Ovary (tissue), 10 donors: ENCODE data around the gene EMILIN2. TPM values are rescaled to one million over a fixed set of nuclear protein-coding genes. Genes with fewer than 3 reads are reported as not detected.
"Not testable (repeated sequence)": the region's sequence is repeated elsewhere in the genome, so short reads cannot be mapped to it uniquely, and the experiment has no call there.

Experiments
- DNase-seq, 5 donors: peaks; one replicate each; pipeline ENCODE4 v3.0.0-alpha.2; 2019 to 2020
- H3K27ac ChIP-seq, 2 donors: fragments of 200-600 bp; one replicate each; pipeline versions ENCODE4 v1.5.1 to v1.8.0; 2019 to 2022
- H3K27me3 ChIP-seq: fragments of 200-600 bp; one replicate; pipeline ENCODE4 v1.8.0; 2022
- H3K36me3 ChIP-seq: fragments of 200-600 bp; sonication (generic); one replicate; pipeline ENCODE4 v1.5.1; 2019
- H3K4me1 ChIP-seq: one replicate; pipeline ENCODE4 v1.8.1; 2013; ENCODE audit warnings: mild to moderate bottlenecking, moderate library complexity; ENCODE audit not compliant: insufficient read depth
- H3K4me3 ChIP-seq: fragments of 200-600 bp; sonication (generic); one replicate; pipeline ENCODE4 v1.5.1; 2017
- H3K9me3 ChIP-seq, 2 donors: fragments of 200-600 bp in 1 of 2; sonication (generic) in 1 of 2; one replicate each; pipeline versions ENCODE4 v1.5.1 to v1.8.1; 2013 to 2019; ENCODE audit warnings: mild to moderate bottlenecking in 1 of 2, moderate library complexity in 1 of 2
- EP300 ChIP-seq: sonication (generic); formaldehyde crosslinking; IDR thresholded peaks from one replicate; pipeline ENCODE4 v1.6.1; 2017; ENCODE audit warnings: antibody characterized with exemption
- POLR2A ChIP-seq: fragments of 450-650 bp; IDR thresholded peaks from one replicate; pipeline ENCODE4 v1.6.1; 2017; ENCODE audit warnings: antibody characterized with exemption, mild to moderate bottlenecking, moderate library complexity
- WGBS, 3 donors: extraction: QIAGEN DNeasy Blood & Tissue Kit in 1 of 3; methylation state at CpG; one replicate each; pipeline versions ENCODE4 v1.1.5 to v1.1.7; 2013 to 2017; 5-methylcytosine and 5-hydroxymethylcytosine counted together
- intact Hi-C, 4 donors: fragments of 100-400 bp; cut with DNase I; formaldehyde crosslinking; loops; one replicate each; pipeline versions ENCODE4 v1.11.0 to v1.15.1; 2022 to 2023
- long read RNA-seq, 3 donors: library from polyadenylated mRNA in 2 of 3; unstranded in 2 of 3; transcript quantifications; one replicate each; pipeline ENCODE4 v2.0.0 and lab custom pipeline, GENCODE V29; 2021 to 2026
- polyA plus RNA-seq, 2 donors: library from polyadenylated mRNA; stranded (reverse); fragments of 200-250 nt in 1 of 2; fragments of 350-450 nt in 1 of 2; fragmentation: Illumina TruSeq in 1 of 2; extraction: RNeasy Lipid Tissue Mini Kit (QIAGEN cat#74804) in 1 of 2; gene quantifications; one replicate each; pipeline ENCODE4 v1.2.3, GENCODE V29; 2013 to 2014
- total RNA-seq, 7 donors: library from RNA; depleted of rRNA in 2 of 7; stranded (reverse); fragments of >200 nt in 2 of 7; fragmentation: NEBNext Ultra II Directional in 3 of 7; extraction: Animal tissue kit (Norgen Biotek cat#: 25700) in 3 of 7; gene quantifications; one replicate each; pipeline versions ENCODE4 v1.1.0 to v1.2.4, GENCODE V29; 2016 to 2023
- TF ChIP-seq, protein P1 (sequence below), 3 donors: fragments of 450-650 bp in 2 of 3; fragments of 200-600 bp in 1 of 3; IDR thresholded peaks; one replicate each; pipeline versions ENCODE4 v1.5.1 to v1.8.0; 2016 to 2022; ENCODE audit warnings: antibody characterized with exemption in 3 of 3, mild to moderate bottlenecking in 1 of 3
- donor health status: DM: no; HTN: no; CAD: no; lungs with moderate emphysema.
- donor health status: DM: no; HTN: no; CAD: no.
- donor health status: Bipolar disorder and iron deficiency.
- donor health status: DM: yes; HTN: yes; CAD: no.
- donor health status: DM: no; HTN: no; CAD: no.
- donor health status: DM: yes; HTN: yes; CAD: no.

EMILIN2 gene
- total RNA-seq, result 10 to 100 TPM; 32.6 to 40.4 (median 34.3) TPM
- polyA plus RNA-seq, result 10 to 100 TPM; 16.5 to 17.1 TPM
- long read RNA-seq, donor 1, partial matches to known transcripts, result 4 of 15 reads
- long read RNA-seq, donor 1, other reads (novel, unspliced or antisense), result 9 of 15 reads
- long read RNA-seq, donor 2, full-length matches to known transcripts, result 5 of 159 reads
- long read RNA-seq, donor 2, partial matches to known transcripts, result 154 of 159 reads
- long read RNA-seq, donor 2, other reads (novel, unspliced or antisense), result 0 of 159 reads
- long read RNA-seq, donor 3, full-length matches to known transcripts, result 55 of 85 reads
- long read RNA-seq, donor 3, partial matches to known transcripts, result 19 of 85 reads
- long read RNA-seq, donor 3, other reads (novel, unspliced or antisense), result 11 of 85 reads

DNA sequence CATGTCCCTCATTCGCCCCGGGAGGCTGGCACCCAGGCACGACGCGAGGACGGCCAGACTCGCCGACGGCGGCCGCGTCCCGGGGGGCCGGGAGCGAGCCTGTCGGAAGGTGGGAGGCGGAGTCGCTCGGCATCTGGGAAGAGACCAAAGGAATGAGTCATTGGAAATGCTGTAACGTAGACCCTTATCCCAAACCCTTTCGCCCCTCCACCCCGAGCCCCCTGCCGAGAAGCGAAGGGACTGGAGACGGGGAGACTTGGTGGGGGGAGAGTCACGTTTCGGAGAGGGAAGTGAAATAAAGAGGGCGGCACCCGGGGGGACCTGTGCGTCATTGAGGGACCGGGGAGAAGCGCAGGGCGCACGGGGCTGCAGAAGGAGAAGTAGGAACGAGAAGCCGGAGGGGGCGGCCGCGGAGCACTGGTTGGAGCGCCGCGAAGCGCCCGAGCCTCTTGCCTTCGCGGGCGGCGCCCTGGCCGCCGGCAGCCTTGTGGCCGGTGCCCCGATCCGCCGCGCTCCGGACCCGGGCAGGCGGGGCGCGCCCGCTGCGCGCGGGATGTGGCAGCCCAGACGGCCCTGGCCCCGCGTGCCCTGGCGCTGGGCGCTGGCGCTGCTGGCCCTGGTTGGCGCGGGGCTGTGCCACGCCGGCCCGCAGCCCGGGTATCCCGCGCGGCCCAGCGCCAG lies at the start of gene EMILIN2:
Gene EMILIN2, plus strand, starts transcription at position 371 of the 681 bp plus-strand sequence. Its CDS starts 183 bp downstream, at position 554.
- H3K4me3 ChIP-seq, result peak within 1 kb of the TSS; percentile 56
- no peaks in the 10 kb centered on the region for H3K9me3 ChIP-seq
- H3K27ac ChIP-seq, result peak within 1 kb of the TSS; percentile 65 to 83
- intact Hi-C loops, result no loop called here
- no peaks in the 10 kb centered on the region for H3K27me3 ChIP-seq
- peak; percentile 66 to 85 (median 80) for DNase-seq
- TF ChIP-seq, protein P1, sequence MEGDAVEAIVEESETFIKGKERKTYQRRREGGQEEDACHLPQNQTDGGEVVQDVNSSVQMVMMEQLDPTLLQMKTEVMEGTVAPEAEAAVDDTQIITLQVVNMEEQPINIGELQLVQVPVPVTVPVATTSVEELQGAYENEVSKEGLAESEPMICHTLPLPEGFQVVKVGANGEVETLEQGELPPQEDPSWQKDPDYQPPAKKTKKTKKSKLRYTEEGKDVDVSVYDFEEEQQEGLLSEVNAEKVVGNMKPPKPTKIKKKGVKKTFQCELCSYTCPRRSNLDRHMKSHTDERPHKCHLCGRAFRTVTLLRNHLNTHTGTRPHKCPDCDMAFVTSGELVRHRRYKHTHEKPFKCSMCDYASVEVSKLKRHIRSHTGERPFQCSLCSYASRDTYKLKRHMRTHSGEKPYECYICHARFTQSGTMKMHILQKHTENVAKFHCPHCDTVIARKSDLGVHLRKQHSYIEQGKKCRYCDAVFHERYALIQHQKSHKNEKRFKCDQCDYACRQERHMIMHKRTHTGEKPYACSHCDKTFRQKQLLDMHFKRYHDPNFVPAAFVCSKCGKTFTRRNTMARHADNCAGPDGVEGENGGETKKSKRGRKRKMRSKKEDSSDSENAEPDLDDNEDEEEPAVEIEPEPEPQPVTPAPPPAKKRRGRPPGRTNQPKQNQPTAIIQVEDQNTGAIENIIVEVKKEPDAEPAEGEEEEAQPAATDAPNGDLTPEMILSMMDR (IDR thresholded peaks at IDR 0.05), result no peak
- peak; percentile 53 for TF ChIP-seq POLR2A
- peaks cover 4% of the 10 kb centered on the region for H3K4me1 ChIP-seq
- H3K36me3 ChIP-seq, result no peaks in the 10 kb centered on the region
- 0 to 1% (median 1%) methylated on average over 64 to 80 of the region's 80 CpGs for WGBS, 3 donors

GRCh38 chr18:2797951-2798350 lies 48.9 kb upstream of the EMILIN2 start:
- no peaks in the 10 kb centered on the region for H3K9me3 ChIP-seq
- WGBS, 3 donors, result 97 to 98% (median 97%) methylated on average over 1 of the region's 1 CpG
- no peaks in the 10 kb centered on the region for H3K36me3 ChIP-seq
- no peaks in the 10 kb centered on the region for H3K27me3 ChIP-seq
- DNase-seq, result no peak
- H3K4me3 ChIP-seq, result no peak overlapping the region
- no peaks in the 10 kb centered on the region for H3K4me1 ChIP-seq
- intact Hi-C loops, result no loop called here
- TF ChIP-seq, protein P1 (IDR thresholded peaks at IDR 0.05), result no peak
- TF ChIP-seq POLR2A, result no peak
- TF ChIP-seq EP300, result no peak
- H3K27ac ChIP-seq, result no peak overlapping the region

DNA sequence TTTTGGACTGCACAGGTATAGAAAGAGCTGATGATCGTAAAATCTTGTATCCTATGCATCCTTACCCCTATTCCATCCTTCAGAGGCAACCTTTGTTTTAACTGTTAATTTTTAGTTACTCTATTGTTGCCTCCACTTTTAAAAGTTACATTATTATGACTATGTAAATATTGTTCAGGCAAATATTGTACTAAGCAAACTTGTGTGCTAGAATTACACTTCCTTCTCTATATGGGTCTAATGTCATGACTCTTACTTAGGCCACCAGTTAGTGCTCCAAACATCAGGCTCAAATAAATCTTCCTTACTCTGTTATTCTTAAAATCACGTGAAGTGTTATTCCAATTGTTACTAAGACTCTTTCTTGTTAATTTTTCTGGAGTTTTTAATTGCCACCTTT lies 47.4 kb upstream of the EMILIN2 start:
- Histone ChIP-seq H3K27me3 (no peaks in the 10 kb centered on the region), H3K4me3 (no peak overlapping the region), H3K4me1 (no peaks in the 10 kb centered on the region), H3K9me3 (no peaks in the 10 kb centered on the region), H3K27ac (no peak overlapping the region), H3K36me3 (no peaks in the 10 kb centered on the region)
- TF ChIP-seq, protein P1 (IDR thresholded peaks at IDR 0.05), result no peak
- TF ChIP-seq POLR2A (no peak), EP300 (no peak)
- intact Hi-C loops, result no loop called here
- no peak for DNase-seq
- WGBS, 3 donors, result 70 to 95% (median 71%) methylated on average over 2 of the region's 2 CpGs

GRCh38 chr18:2805970-2806943 lies 40.5 kb upstream of the EMILIN2 start:
- 90 to 92% (median 91%) methylated on average over 8 of the region's 8 CpGs for WGBS, 3 donors
- no peak for DNase-seq
- intact Hi-C loops, result no loop called here

DNA sequence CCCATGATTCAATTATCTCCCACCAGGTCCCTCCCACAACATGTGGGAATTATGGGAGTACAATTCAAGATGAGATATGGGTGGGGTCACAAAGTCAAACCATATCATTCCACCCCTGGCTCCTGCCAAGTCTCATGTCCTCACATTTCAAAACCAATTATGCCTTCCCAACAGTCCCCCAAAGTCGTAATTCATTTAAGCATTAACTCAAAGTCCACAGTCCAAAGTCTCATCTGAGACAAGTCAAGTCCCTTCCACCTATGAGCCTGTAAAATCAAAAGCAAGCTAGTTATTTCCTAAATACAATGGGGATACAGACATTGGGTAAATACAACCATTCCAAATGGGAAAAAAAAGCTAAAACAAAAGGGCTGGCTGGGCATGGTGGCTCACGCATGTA lies 38.2 kb upstream of the EMILIN2 start:
- H3K9me3 ChIP-seq, H3K4me3 ChIP-seq, H3K27me3 ChIP-seq, H3K4me1 ChIP-seq, H3K36me3 ChIP-seq, H3K27ac ChIP-seq, DNase-seq, intact Hi-C loops: not testable (repeated sequence)
- WGBS, 3 donors, result 86 to 87% (median 87%) methylated on average over 2 of the region's 2 CpGs

More at GRCh38 chr18:2805970-2806943, 40.5 kb upstream of the EMILIN2 start:
- no peak overlapping the region for H3K27ac ChIP-seq
- TF ChIP-seq, protein P1 (IDR thresholded peaks at IDR 0.05), result no peak
- TF ChIP-seq POLR2A (no peak), EP300 (no peak)
- H3K4me1 ChIP-seq, result no peaks in the 10 kb centered on the region
- no peaks in the 10 kb centered on the region for H3K36me3 ChIP-seq
- H3K9me3 ChIP-seq, result no peaks in the 10 kb centered on the region
- no peak overlapping the region for H3K4me3 ChIP-seq
- H3K27me3 ChIP-seq, result no peaks in the 10 kb centered on the region

DNA sequence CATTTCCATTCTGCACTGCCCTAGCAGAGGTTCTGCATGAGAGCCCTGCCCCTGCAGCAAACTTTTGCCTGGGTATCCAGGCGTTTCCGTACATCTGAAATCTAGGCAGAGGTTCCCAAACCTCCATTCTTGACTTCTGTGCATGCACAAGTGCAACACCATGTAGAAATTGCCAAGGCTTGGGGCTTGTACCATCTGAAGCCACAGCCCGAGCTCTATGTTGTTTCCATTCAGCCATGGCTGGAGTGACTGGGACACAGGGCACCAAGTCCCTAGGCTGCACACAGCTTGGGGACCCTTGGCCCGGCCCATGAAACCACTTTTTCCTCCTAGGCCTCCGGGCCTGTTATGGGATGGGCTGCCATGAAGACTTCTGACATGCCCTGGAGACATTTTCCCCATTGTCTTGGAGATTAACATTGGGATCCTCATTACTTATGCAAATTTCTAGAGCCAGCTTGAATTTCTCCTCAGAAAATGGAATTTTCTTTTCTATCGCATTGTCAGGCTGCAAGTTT lies 37.1 kb upstream of the EMILIN2 start:
- H3K27me3 ChIP-seq, DNase-seq, H3K36me3 ChIP-seq, H3K4me3 ChIP-seq, H3K9me3 ChIP-seq, intact Hi-C loops, H3K4me1 ChIP-seq, H3K27ac ChIP-seq: not testable (repeated sequence)
- WGBS, 3 donors, result 93 to 99% (median 97%) methylated on average over 6 of the region's 6 CpGs
